ENCODE data around the gene DENND1A.

The DENND1A gene

DNA sequence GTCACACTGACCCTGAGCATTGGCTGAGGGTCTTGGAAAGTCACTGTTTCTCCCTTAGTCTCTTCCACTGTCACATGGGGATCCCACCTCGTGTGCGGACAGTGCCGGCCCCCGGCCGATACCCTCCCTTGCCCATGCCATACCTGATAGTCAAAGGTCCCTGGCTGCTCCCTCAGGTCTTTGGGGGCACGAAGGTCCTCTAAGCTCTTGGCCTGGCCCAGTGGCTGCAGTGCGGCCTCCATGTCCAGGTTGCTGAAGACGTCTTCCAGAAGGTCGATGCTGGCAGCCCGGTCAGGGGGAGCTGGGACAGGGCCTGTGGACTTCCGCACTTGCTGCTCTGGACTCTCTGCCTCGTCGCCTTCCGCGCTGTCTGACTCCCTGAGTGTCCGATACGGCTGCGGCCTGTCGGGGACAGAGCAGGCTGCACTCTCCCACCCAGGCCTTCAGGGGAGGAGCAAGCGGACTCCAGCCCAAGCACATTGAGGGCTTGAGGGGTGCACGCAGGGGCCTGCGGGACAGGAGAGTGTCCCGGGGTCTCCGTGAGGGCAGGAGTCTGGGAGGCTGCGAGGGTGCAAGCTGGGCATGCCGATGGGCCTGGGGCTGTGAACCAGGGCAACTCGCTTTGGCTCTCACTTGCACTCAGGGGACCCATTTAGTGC is 546.3 kb downstream of the DENND1A start:
- TF ChIP-seq SIN3A (IDR thresholded peaks at IDR 0.05; ENCODE audit: borderline replicate concordance, insufficient read depth, low read length) (no peak), FOXP2 (optimal IDR thresholded peaks at IDR 0.05; ENCODE audit: borderline replicate concordance, extremely low read depth, extremely low read length, insufficient read depth) (no peak), REST (IDR thresholded peaks at IDR 0.05; ENCODE audit: insufficient read depth in 1 of 2, low read depth in 2 of 2, low read length in 2 of 2) (no peak), POLR2AphosphoS5 (IDR thresholded peaks at IDR 0.05; ENCODE audit: low read depth, low read length) (no peak)

GRCh38 chr9:123382653-123383511 is 547.0 kb downstream of the DENND1A start:
- TF ChIP-seq TAF1 (IDR thresholded peaks at IDR 0.05; ENCODE audit: borderline replicate concordance, insufficient read depth, low read length) = no peak
- no peak for TF ChIP-seq FOXP2 (optimal IDR thresholded peaks at IDR 0.05; ENCODE audit: borderline replicate concordance, extremely low read depth, extremely low read length, insufficient read depth)
- TF ChIP-seq POLR2AphosphoS5 (IDR thresholded peaks at IDR 0.05; ENCODE audit: low read depth, low read length) = no peak
- no peak for TF ChIP-seq REST (IDR thresholded peaks at IDR 0.05; ENCODE audit: insufficient read depth in 1 of 2, low read depth in 2 of 2, low read length in 2 of 2)
- TF ChIP-seq SIN3A (IDR thresholded peaks at IDR 0.05; ENCODE audit: borderline replicate concordance, insufficient read depth, low read length) = no peak

GRCh38 chr9:123380852-123381705 is 548.8 kb downstream of the DENND1A start:
- TF ChIP-seq REST (IDR thresholded peaks at IDR 0.05; ENCODE audit: insufficient read depth in 1 of 2, low read depth in 2 of 2, low read length in 2 of 2) (no peak), TAF1 (IDR thresholded peaks at IDR 0.05; ENCODE audit: borderline replicate concordance, insufficient read depth, low read length) (no peak), POLR2AphosphoS5 (IDR thresholded peaks at IDR 0.05; ENCODE audit: low read depth, low read length) (no peak), SIN3A (IDR thresholded peaks at IDR 0.05; ENCODE audit: borderline replicate concordance, insufficient read depth, low read length) (no peak), FOXP2 (optimal IDR thresholded peaks at IDR 0.05; ENCODE audit: borderline replicate concordance, extremely low read depth, extremely low read length, insufficient read depth) (no peak)

DNA sequence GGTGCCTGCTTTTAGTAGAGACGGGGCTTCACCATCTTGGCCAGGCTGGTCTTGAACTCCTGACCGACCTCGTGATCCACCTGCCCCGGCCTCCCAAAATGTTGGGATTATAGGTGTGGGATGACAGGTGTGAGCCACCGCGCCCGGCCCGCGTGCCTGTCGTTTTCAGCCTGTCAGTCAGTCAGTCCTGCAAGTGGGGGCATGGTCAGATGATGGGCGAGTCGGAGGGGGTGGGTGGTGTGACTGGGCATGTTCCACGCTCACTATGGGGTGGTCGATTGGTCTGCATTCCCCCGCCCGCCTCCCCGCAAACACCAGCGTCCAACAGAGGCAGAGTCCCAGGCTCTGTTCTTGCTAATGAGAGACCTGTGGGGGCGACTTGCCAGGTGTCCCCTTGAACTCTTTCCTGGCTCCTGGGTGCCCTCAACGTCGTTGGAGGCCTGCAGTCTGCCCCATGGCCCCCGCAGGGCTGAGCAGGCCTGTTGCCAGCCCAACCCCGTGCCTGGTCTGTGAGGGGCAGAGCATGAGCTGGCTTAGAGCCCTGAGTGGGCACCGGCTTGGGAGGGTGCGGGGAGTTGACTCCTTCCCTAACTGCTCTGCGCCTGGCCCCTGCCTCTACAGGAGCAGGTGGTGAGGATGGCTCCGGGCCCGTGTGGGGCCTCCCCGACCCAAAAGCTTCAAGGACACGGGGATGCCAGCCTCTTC is 550.8 kb downstream of the DENND1A start:
- TF ChIP-seq POLR2AphosphoS5 (IDR thresholded peaks at IDR 0.05; ENCODE audit: low read depth, low read length) = no peak
- TF ChIP-seq REST (IDR thresholded peaks at IDR 0.05; ENCODE audit: insufficient read depth in 1 of 2, low read depth in 2 of 2, low read length in 2 of 2) = no peak
- TF ChIP-seq TAF1 (IDR thresholded peaks at IDR 0.05; ENCODE audit: borderline replicate concordance, insufficient read depth, low read length) = no peak
- no peak for TF ChIP-seq FOXP2 (optimal IDR thresholded peaks at IDR 0.05; ENCODE audit: borderline replicate concordance, extremely low read depth, extremely low read length, insufficient read depth)
- TF ChIP-seq SIN3A (IDR thresholded peaks at IDR 0.05; ENCODE audit: borderline replicate concordance, insufficient read depth, low read length) = no peak

Data from PFSK-1 (cell line).